ENCODE measurements around the gene MLH1. TPM values are rescaled to one million over a fixed set of nuclear protein-coding genes. Genes with fewer than 3 reads are reported as not detected.

The MLH1 gene
- total RNA-seq, 1 experiment from 2014 or later, result 47.2 TPM

DNA sequence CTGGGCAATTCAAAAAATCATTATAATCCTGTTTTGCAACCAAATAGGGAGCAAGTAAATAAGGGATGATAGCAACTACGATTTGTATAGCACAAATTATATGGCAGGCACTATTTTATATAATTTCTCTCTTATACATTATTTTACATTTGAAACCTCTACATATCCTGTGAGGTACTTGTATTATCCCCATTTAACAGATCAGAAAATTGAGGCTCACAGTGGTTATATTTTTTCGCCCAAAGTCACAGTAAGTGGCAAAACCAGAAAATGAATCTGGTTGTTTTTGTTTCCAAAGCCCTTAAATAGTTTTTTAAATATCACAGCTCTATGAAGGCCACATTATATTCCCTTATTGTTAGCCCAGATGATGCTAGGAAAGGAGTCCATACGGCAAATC is 74.3 kb downstream of the MLH1 start:
- no peaks in the 10 kb centered on the region for H3K27me3 Mint-ChIP-seq (ENCODE audit: low read depth)
- ChIA-PET CTCF (no interaction called here), POLR2A (no interaction called here)
- H3K4me1 Mint-ChIP-seq, result no peaks in the 10 kb centered on the region
- H3K36me3 Mint-ChIP-seq, result 0 out of 2 replicates have a peak, but pooled peaks cover 5% of the 10 kb centered on the region
- no peaks in the 10 kb centered on the region for H3K9me3 Mint-ChIP-seq
- DNase-seq (ENCODE audit: low spot score), result no peak
- H3K4me3 Mint-ChIP-seq, result no peak overlapping the region
- TF ChIP-seq, protein P1, sequence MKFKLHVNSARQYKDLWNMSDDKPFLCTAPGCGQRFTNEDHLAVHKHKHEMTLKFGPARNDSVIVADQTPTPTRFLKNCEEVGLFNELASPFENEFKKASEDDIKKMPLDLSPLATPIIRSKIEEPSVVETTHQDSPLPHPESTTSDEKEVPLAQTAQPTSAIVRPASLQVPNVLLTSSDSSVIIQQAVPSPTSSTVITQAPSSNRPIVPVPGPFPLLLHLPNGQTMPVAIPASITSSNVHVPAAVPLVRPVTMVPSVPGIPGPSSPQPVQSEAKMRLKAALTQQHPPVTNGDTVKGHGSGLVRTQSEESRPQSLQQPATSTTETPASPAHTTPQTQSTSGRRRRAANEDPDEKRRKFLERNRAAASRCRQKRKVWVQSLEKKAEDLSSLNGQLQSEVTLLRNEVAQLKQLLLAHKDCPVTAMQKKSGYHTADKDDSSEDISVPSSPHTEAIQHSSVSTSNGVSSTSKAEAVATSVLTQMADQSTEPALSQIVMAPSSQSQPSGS (CRISPR knock-in tag; IDR thresholded peaks at IDR 0.05; ENCODE audit: borderline replicate concordance, low read depth), result no peak
- TF ChIP-seq SP1 (CRISPR knock-in tag; conservative IDR thresholded peaks at IDR 0.05) (no peak), ESRRA (CRISPR knock-in tag; IDR thresholded peaks at IDR 0.05; ENCODE audit: borderline replicate concordance) (no peak), EMX1 (CRISPR knock-in tag; IDR thresholded peaks at IDR 0.05) (no peak), MYBL2 (CRISPR knock-in tag; IDR thresholded peaks at IDR 0.05) (no peak), IRF2 (CRISPR knock-in tag; IDR thresholded peaks at IDR 0.05; ENCODE audit: borderline replicate concordance, low read depth) (no peak), KAT7 (CRISPR knock-in tag; IDR thresholded peaks at IDR 0.05; ENCODE audit: borderline replicate concordance) (no peak), JUN (CRISPR knock-in tag; IDR thresholded peaks at IDR 0.05) (no peak), SMAD3 (CRISPR knock-in tag; IDR thresholded peaks at IDR 0.05; ENCODE audit: borderline replicate concordance) (no peak), TCF7 (CRISPR knock-in tag; IDR thresholded peaks at IDR 0.05; ENCODE audit: low read depth) (no peak)
- TF ChIP-seq, protein P2, sequence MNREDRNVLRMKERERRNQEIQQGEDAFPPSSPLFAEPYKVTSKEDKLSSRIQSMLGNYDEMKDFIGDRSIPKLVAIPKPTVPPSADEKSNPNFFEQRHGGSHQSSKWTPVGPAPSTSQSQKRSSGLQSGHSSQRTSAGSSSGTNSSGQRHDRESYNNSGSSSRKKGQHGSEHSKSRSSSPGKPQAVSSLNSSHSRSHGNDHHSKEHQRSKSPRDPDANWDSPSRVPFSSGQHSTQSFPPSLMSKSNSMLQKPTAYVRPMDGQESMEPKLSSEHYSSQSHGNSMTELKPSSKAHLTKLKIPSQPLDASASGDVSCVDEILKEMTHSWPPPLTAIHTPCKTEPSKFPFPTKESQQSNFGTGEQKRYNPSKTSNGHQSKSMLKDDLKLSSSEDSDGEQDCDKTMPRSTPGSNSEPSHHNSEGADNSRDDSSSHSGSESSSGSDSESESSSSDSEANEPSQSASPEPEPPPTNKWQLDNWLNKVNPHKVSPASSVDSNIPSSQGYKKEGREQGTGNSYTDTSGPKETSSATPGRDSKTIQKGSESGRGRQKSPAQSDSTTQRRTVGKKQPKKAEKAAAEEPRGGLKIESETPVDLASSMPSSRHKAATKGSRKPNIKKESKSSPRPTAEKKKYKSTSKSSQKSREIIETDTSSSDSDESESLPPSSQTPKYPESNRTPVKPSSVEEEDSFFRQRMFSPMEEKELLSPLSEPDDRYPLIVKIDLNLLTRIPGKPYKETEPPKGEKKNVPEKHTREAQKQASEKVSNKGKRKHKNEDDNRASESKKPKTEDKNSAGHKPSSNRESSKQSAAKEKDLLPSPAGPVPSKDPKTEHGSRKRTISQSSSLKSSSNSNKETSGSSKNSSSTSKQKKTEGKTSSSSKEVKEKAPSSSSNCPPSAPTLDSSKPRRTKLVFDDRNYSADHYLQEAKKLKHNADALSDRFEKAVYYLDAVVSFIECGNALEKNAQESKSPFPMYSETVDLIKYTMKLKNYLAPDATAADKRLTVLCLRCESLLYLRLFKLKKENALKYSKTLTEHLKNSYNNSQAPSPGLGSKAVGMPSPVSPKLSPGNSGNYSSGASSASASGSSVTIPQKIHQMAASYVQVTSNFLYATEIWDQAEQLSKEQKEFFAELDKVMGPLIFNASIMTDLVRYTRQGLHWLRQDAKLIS (CRISPR knock-in tag; IDR thresholded peaks at IDR 0.05; ENCODE audit: borderline replicate concordance), result no peak
- TF ChIP-seq, protein P3, sequence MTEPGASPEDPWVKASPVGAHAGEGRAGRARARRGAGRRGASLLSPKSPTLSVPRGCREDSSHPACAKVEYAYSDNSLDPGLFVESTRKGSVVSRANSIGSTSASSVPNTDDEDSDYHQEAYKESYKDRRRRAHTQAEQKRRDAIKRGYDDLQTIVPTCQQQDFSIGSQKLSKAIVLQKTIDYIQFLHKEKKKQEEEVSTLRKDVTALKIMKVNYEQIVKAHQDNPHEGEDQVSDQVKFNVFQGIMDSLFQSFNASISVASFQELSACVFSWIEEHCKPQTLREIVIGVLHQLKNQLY (CRISPR knock-in tag; IDR thresholded peaks at IDR 0.05), result no peak
- TF ChIP-seq, protein P4, sequence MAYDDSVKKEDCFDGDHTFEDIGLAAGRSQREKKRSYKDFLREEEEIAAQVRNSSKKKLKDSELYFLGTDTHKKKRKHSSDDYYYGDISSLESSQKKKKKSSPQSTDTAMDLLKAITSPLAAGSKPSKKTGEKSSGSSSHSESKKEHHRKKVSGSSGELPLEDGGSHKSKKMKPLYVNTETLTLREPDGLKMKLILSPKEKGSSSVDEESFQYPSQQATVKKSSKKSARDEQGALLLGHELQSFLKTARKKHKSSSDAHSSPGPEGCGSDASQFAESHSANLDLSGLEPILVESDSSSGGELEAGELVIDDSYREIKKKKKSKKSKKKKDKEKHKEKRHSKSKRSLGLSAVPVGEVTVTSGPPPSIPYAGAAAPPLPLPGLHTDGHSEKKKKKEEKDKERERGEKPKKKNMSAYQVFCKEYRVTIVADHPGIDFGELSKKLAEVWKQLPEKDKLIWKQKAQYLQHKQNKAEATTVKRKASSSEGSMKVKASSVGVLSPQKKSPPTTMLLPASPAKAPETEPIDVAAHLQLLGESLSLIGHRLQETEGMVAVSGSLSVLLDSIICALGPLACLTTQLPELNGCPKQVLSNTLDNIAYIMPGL (CRISPR knock-in tag; IDR thresholded peaks at IDR 0.05), result no peak
- no peak for ATAC-seq
- no peak overlapping the region for H3K27ac Mint-ChIP-seq

DNA sequence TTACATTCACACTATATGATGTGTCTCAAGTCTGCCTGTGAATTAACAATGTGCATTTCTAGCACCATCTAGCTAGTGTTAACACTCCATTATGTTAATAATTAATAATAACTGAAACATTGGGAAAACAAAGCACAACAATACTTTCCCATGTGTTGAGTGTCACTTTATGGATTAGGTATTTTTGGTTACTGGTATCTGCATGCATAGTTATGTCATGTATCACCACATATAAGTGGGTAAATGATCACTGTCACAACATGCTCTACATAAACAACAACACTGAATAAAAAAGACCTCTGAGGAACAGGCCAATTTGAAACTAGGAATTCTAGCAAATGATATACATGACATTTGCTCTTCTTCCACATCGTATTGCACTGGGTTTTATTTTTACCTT is 74.7 kb downstream of the MLH1 start:
- ATAC-seq, result no peak
- no peak overlapping the region for H3K4me3 Mint-ChIP-seq
- CTCF ChIA-PET, result no interaction called here
- TF ChIP-seq, protein P5, sequence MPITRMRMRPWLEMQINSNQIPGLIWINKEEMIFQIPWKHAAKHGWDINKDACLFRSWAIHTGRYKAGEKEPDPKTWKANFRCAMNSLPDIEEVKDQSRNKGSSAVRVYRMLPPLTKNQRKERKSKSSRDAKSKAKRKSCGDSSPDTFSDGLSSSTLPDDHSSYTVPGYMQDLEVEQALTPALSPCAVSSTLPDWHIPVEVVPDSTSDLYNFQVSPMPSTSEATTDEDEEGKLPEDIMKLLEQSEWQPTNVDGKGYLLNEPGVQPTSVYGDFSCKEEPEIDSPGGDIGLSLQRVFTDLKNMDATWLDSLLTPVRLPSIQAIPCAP (CRISPR knock-in tag; IDR thresholded peaks at IDR 0.05), result no peak
- TF ChIP-seq, protein P3 (CRISPR knock-in tag; IDR thresholded peaks at IDR 0.05), result no peak
- TF ChIP-seq ELF4 (CRISPR knock-in tag; IDR thresholded peaks at IDR 0.05; ENCODE audit: low read depth) (no peak), ZNF396 (CRISPR knock-in tag; IDR thresholded peaks at IDR 0.05; ENCODE audit: borderline replicate concordance) (no peak), SOX15 (CRISPR knock-in tag; IDR thresholded peaks at IDR 0.05) (no peak)
- TF ChIP-seq, protein P6, sequence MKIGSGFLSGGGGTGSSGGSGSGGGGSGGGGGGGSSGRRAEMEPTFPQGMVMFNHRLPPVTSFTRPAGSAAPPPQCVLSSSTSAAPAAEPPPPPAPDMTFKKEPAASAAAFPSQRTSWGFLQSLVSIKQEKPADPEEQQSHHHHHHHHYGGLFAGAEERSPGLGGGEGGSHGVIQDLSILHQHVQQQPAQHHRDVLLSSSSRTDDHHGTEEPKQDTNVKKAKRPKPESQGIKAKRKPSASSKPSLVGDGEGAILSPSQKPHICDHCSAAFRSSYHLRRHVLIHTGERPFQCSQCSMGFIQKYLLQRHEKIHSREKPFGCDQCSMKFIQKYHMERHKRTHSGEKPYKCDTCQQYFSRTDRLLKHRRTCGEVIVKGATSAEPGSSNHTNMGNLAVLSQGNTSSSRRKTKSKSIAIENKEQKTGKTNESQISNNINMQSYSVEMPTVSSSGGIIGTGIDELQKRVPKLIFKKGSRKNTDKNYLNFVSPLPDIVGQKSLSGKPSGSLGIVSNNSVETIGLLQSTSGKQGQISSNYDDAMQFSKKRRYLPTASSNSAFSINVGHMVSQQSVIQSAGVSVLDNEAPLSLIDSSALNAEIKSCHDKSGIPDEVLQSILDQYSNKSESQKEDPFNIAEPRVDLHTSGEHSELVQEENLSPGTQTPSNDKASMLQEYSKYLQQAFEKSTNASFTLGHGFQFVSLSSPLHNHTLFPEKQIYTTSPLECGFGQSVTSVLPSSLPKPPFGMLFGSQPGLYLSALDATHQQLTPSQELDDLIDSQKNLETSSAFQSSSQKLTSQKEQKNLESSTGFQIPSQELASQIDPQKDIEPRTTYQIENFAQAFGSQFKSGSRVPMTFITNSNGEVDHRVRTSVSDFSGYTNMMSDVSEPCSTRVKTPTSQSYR (CRISPR knock-in tag; IDR thresholded peaks at IDR 0.05), result no peak
- TF ChIP-seq, protein P7, sequence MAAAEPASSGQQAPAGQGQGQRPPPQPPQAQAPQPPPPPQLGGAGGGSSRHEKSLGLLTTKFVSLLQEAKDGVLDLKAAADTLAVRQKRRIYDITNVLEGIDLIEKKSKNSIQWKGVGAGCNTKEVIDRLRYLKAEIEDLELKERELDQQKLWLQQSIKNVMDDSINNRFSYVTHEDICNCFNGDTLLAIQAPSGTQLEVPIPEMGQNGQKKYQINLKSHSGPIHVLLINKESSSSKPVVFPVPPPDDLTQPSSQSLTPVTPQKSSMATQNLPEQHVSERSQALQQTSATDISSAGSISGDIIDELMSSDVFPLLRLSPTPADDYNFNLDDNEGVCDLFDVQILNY (CRISPR knock-in tag; IDR thresholded peaks at IDR 0.05), result no peak

More for the DNA sequence above, 74.7 kb downstream of the MLH1 start:
- no peaks in the 10 kb centered on the region for H3K27me3 Mint-ChIP-seq (ENCODE audit: low read depth)
- DNase-seq (ENCODE audit: low spot score), result no peak
- no peaks in the 10 kb centered on the region for H3K9me3 Mint-ChIP-seq
- POLR2A ChIA-PET, result no interaction called here
- H3K36me3 Mint-ChIP-seq, result 0 out of 2 replicates have a peak, but pooled peaks cover 2% of the 10 kb centered on the region
- H3K4me1 Mint-ChIP-seq, result no peaks in the 10 kb centered on the region
- H3K27ac Mint-ChIP-seq, result no peak overlapping the region

Measured in WTC11 (cell line).